Neural crest cell (in vitro differentiated cells): ENCODE data around the gene ABCC10. TPM values are rescaled to one million over a fixed set of nuclear protein-coding genes. Genes with fewer than 3 reads are reported as not detected.
"Not testable (repeated sequence)": the region's sequence is repeated elsewhere in the genome, so short reads cannot be mapped to it uniquely, and the experiment has no call there.

Experiments
- DNase-seq: peaks from one replicate; pipeline ENCODE4 v3.0.0; 2021; ENCODE audit warnings: low read depth, mixed read lengths, low spot score
- H3K27ac Mint-ChIP-seq: one replicate; pipeline ENCODE4 v1.8.0; 2021; ENCODE audit warnings: mild to moderate bottlenecking, mixed read lengths; ENCODE audit not compliant: unreplicated experiment
- H3K27me3 Mint-ChIP-seq: 2 replicates; pipeline ENCODE4 v1.8.0; 2021; ENCODE audit warnings: low read depth, mild to moderate bottlenecking, mixed read lengths
- H3K36me3 Mint-ChIP-seq: 2 replicates; pipeline ENCODE4 v1.8.0; 2021; ENCODE audit warnings: low read depth, mild to moderate bottlenecking, mixed read lengths
- H3K4me1 Mint-ChIP-seq: 2 replicates; pipeline ENCODE4 v1.8.0; 2021; ENCODE audit warnings: mixed read lengths
- H3K4me3 Mint-ChIP-seq: one replicate; pipeline ENCODE4 v1.8.0; 2021; ENCODE audit warnings: mild to moderate bottlenecking, mixed read lengths
- H3K9me3 Mint-ChIP-seq: 2 replicates; pipeline ENCODE4 v1.8.0; 2021; ENCODE audit warnings: mixed read lengths
- CTCF ChIP-seq: fragments of 200-600 bp; sonication (generic); conservative IDR thresholded peaks from 2 replicates; pipeline ENCODE4 v1.5.0; 2021; ENCODE audit warnings: antibody characterized with exemption, mild to moderate bottlenecking
- total RNA-seq: library from RNA; stranded (reverse); gene quantifications from 2 replicates; pipeline ENCODE4 v1.2.1, GENCODE V29; 2021

Gene ABCC10
- total RNA-seq, 1 donor from 2014 or later, result 34.1 TPM

- no peak for DNase-seq
- H3K27me3 Mint-ChIP-seq, result peaks cover 48% of the 10 kb centered on the region
- H3K4me3 Mint-ChIP-seq, result no peak overlapping the region
- no peaks in the 10 kb centered on the region for H3K9me3 Mint-ChIP-seq
- no peak overlapping the region for H3K27ac Mint-ChIP-seq
- H3K36me3 Mint-ChIP-seq, result no peaks in the 10 kb centered on the region
- TF ChIP-seq CTCF, result no peak
- no peaks in the 10 kb centered on the region for H3K4me1 Mint-ChIP-seq
These were observed 10.4 kb upstream of the ABCC10 start for GRCh38 chr6:43416935-43417334.

- peaks cover 43% of the 10 kb centered on the region for H3K27me3 Mint-ChIP-seq
- no peak for DNase-seq
- no peak for TF ChIP-seq CTCF
These were observed 7.2 kb upstream of the ABCC10 start for GRCh38 chr6:43420012-43420709.

GRCh38 chr6:43421831-43422230, 5.5 kb upstream of the ABCC10 start:
- Mint-ChIP-seq H3K4me3 (no peak overlapping the region), H3K9me3 (no peaks in the 10 kb centered on the region), H3K27me3 (peaks cover 38% of the 10 kb centered on the region), H3K4me1 (no peaks in the 10 kb centered on the region), H3K36me3 (no peaks in the 10 kb centered on the region), H3K27ac (no peak overlapping the region)
- no peak for DNase-seq
- TF ChIP-seq CTCF, result no peak

More at GRCh38 chr6:43420012-43420709, 7.2 kb upstream of the ABCC10 start:
- H3K27ac Mint-ChIP-seq, result no peak overlapping the region
- H3K4me3 Mint-ChIP-seq, result no peak overlapping the region
- no peaks in the 10 kb centered on the region for H3K36me3 Mint-ChIP-seq
- no peaks in the 10 kb centered on the region for H3K4me1 Mint-ChIP-seq
- no peaks in the 10 kb centered on the region for H3K9me3 Mint-ChIP-seq

- not testable (repeated sequence) for H3K36me3 Mint-ChIP-seq, H3K9me3 Mint-ChIP-seq, DNase-seq, H3K4me3 Mint-ChIP-seq, H3K27ac Mint-ChIP-seq
- Mint-ChIP-seq H3K4me1 (peaks cover 19% of the 10 kb centered on the region), H3K27me3 (peaks cover 16% of the 10 kb centered on the region)
These were observed 2.3 kb upstream of the ABCC10 start for GRCh38 chr6:43425083-43425482.

- H3K4me1 Mint-ChIP-seq, result peaks cover 19% of the 10 kb centered on the region
- peaks cover 6% of the 10 kb centered on the region for H3K36me3 Mint-ChIP-seq
- peak overlapping the region; percentile 97 for H3K27ac Mint-ChIP-seq
- no peak for TF ChIP-seq CTCF
- H3K4me3 Mint-ChIP-seq, result peak overlapping the region; percentile 99
- H3K27me3 Mint-ChIP-seq, result peaks cover 9% of the 10 kb centered on the region
- DNase-seq, result no peak
- peaks cover 4% of the 10 kb centered on the region for H3K9me3 Mint-ChIP-seq
These were observed 374 bp upstream of the ABCC10 start for GRCh38 chr6:43426928-43427405.

GRCh38 chr6:43428112-43428570, 800 bp downstream of the ABCC10 start:
- peak overlapping the region; percentile 99 for H3K4me3 Mint-ChIP-seq
- H3K9me3 Mint-ChIP-seq, result peaks cover 4% of the 10 kb centered on the region
- H3K27ac Mint-ChIP-seq, result peak overlapping the region; percentile 78
- TF ChIP-seq CTCF, result no peak
- peaks cover 4% of the 10 kb centered on the region for H3K27me3 Mint-ChIP-seq
- H3K36me3 Mint-ChIP-seq, result peaks cover 6% of the 10 kb centered on the region
- no peak for DNase-seq
- peaks cover 19% of the 10 kb centered on the region for H3K4me1 Mint-ChIP-seq
